ENCODE measurements around the gene SOX21.

The SOX21 gene

DNA sequence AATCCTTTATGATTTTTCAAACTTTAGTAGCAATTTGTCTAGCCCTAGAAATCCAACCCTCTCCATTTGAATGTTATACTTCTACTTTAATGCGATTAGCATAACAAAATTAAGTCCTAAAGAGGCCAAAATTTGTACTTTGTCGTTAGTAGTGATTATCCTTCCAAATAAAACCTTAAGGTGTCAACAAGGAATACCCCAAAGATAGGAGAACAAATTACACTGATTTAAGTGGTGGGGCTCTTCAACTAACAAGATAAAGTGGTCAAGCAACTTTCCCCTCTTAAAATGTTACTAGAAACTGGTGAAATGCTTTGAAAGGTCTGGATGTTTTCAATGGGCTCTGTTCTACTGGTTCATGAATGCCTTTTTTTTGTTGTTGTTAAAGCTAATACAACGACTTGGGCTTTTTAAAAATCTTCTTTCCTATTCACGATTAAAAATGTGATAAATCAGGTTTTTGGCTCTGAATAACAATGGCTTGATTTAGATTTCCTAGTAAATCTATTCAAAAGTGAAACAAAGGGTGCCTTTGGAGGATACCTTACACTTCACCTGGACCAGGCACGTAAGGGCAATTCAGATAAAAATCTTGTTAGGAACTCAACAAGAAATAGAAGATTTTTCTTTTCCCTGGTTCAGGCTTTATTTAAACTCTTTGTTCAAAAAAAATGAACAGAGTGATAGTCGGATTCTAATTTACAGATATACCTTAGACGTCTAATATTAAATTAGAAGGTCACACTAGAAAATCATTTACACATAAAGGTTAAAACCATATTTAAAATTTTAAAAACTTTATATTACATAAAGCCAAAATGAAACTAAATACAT is 3.1 kb downstream of the SOX21 start:
- Histone ChIP-seq H3K36me3 (ENCODE audit: control insufficient read depth in 2 of 2, insufficient read depth in 2 of 2, low read length in 2 of 2) (no peaks in the 10 kb centered on the region), H3K27me3 (ENCODE audit: control insufficient read depth in 2 of 2, insufficient read depth in 2 of 2, low read length in 2 of 2) (peaks cover 59 to 63% of the 10 kb centered on the region in 2 donors), H3K4me1 (ENCODE audit: control insufficient read depth in 2 of 2, insufficient read depth in 2 of 2, low read length in 2 of 2) (peaks cover 6 to 8% of the 10 kb centered on the region in 2 donors), H3K9me3 (ENCODE audit: control insufficient read depth in 2 of 2, low read length in 2 of 2) (no peaks in the 10 kb centered on the region), H3K9ac (ENCODE audit: low read depth in 1 of 2, low read length in 2 of 2) (no peak overlapping the region), H3K4me3 (ENCODE audit: low read length in 2 of 2) (no peak overlapping the region), H3K27ac (ENCODE audit: low read depth in 2 of 2, low read length in 2 of 2) (no peak overlapping the region)

DNA sequence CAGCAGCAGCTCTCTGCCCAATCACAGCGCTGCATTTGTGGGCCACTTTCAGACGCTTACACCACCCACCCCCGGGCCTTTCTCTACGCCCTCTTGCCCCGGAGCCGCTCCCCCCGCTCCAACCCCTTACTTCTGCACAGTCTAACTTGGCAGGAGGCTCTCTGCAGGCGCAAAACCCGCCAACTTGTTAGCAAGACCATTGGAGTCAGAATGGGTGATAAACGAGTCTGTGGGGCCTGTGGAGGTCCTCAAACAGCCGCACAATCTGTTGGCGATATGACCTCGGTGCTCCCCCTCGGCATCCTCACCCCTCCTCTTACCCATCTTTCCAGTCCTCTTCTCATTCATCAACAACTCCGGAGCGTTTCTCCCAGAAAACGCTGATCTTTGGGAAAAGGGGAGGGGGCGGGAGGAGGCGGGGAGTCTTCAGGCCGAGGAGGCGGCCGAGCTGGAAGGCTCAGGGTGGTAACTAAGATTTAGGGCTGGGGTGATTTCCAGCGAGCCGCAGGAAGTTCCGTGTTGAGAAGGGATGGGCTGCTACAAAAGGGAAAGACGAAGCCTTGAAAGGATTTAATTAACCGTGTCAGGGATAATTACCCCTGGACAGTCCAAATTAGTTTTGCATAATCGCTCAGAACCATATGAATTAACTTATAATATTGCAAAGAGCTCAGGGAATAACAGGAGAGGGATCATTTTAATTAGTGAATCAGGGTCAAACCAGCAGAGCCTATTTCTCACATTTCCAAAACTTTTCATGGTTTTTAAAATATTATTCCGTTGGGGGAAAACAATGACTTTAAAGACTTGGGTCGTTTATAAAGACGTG is 4.1 kb downstream of the SOX21 start:
- Histone ChIP-seq H3K9ac (ENCODE audit: low read depth in 1 of 2, low read length in 2 of 2) (no peak overlapping the region), H3K36me3 (ENCODE audit: control insufficient read depth in 2 of 2, insufficient read depth in 2 of 2, low read length in 2 of 2) (no peaks in the 10 kb centered on the region), H3K4me1 (ENCODE audit: control insufficient read depth in 2 of 2, insufficient read depth in 2 of 2, low read length in 2 of 2) (peaks cover 6 to 8% of the 10 kb centered on the region in 2 donors), H3K27me3 (ENCODE audit: control insufficient read depth in 2 of 2, insufficient read depth in 2 of 2, low read length in 2 of 2) (peaks cover 62 to 66% of the 10 kb centered on the region in 2 donors), H3K27ac (ENCODE audit: low read depth in 2 of 2, low read length in 2 of 2) (no peak overlapping the region), H3K4me3 (ENCODE audit: low read length in 2 of 2) (no peak overlapping the region), H3K9me3 (ENCODE audit: control insufficient read depth in 2 of 2, low read length in 2 of 2) (no peaks in the 10 kb centered on the region)

DNA sequence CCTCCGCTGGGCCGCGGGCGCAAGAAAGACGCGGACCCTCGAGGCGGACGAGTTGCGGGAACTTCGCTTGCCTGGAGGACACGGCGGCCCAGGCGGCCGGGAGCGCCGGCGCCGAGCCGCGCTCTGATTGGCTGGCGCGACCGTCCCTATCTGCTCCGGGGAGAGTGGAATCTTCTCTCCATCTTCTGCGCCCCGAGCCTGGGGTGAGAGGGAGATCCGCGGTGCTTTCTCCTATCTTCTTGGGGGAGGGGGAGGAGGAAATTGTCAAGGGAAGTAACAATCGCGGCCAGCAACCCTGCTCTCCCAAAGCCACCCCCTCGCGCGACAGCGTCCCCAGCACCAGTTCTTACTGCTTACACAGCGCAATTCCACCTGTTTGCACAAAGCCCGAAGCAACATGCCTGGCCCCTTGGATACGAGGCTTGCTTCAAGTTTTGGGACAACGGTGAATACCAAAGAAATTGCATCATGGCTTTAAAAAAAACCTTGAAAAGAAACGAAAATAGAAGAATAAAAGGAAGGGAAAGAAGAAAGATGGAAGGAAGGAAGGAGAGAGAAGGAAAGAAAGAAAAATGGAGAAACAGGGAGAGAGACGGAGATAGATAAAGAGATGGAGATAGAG is 4.8 kb downstream of the SOX21 start:
- Histone ChIP-seq H3K4me3 (ENCODE audit: low read length in 2 of 2) (no peak overlapping the region), H3K27ac (ENCODE audit: low read depth in 2 of 2, low read length in 2 of 2) (no peak overlapping the region), H3K36me3 (ENCODE audit: control insufficient read depth in 2 of 2, insufficient read depth in 2 of 2, low read length in 2 of 2) (no peaks in the 10 kb centered on the region), H3K9ac (ENCODE audit: low read depth in 1 of 2, low read length in 2 of 2) (no peak overlapping the region), H3K27me3 (ENCODE audit: control insufficient read depth in 2 of 2, insufficient read depth in 2 of 2, low read length in 2 of 2) (peaks cover 64 to 66% of the 10 kb centered on the region in 2 donors), H3K9me3 (ENCODE audit: control insufficient read depth in 2 of 2, low read length in 2 of 2) (no peaks in the 10 kb centered on the region), H3K4me1 (ENCODE audit: control insufficient read depth in 2 of 2, insufficient read depth in 2 of 2, low read length in 2 of 2) (peaks cover 4 to 6% of the 10 kb centered on the region in 2 donors)

DNA sequence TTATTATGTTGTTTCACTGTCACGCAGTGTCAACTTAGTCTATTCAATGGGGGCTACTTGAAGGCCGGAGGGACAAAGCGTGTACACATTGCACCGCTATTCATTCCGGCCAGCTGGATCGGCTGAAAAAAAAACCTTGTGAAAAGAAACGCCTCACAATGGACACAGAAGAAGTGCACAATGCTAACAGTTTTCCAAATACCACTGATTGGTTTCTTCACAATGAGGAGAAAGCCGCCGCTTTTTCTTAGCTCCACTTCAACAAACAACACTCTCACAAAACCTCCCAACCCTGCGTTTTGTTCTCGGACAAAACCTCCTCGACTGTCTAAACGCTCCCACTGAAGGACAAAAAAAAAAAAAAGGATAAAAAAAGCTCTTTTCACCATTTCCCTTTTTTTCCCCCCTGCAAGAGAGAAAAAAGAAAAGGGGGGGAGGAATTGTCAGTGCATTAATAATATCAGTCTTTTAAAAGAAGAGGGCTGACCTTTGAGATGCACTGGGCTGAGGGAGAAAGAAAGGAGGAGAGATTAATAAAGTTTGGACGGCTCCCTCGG is 5.4 kb downstream of the SOX21 start:
- Histone ChIP-seq H3K4me3 (ENCODE audit: low read length in 2 of 2) (no peak overlapping the region), H3K9ac (ENCODE audit: low read depth in 1 of 2, low read length in 2 of 2) (no peak overlapping the region), H3K27me3 (ENCODE audit: control insufficient read depth in 2 of 2, insufficient read depth in 2 of 2, low read length in 2 of 2) (peaks cover 66% of the 10 kb centered on the region in 2 donors), H3K36me3 (ENCODE audit: control insufficient read depth in 2 of 2, insufficient read depth in 2 of 2, low read length in 2 of 2) (no peaks in the 10 kb centered on the region), H3K9me3 (ENCODE audit: control insufficient read depth in 2 of 2, low read length in 2 of 2) (no peaks in the 10 kb centered on the region), H3K27ac (ENCODE audit: low read depth in 2 of 2, low read length in 2 of 2) (no peak overlapping the region), H3K4me1 (ENCODE audit: control insufficient read depth in 2 of 2, insufficient read depth in 2 of 2, low read length in 2 of 2) (peaks cover 4 to 5% of the 10 kb centered on the region in 2 donors)

DNA sequence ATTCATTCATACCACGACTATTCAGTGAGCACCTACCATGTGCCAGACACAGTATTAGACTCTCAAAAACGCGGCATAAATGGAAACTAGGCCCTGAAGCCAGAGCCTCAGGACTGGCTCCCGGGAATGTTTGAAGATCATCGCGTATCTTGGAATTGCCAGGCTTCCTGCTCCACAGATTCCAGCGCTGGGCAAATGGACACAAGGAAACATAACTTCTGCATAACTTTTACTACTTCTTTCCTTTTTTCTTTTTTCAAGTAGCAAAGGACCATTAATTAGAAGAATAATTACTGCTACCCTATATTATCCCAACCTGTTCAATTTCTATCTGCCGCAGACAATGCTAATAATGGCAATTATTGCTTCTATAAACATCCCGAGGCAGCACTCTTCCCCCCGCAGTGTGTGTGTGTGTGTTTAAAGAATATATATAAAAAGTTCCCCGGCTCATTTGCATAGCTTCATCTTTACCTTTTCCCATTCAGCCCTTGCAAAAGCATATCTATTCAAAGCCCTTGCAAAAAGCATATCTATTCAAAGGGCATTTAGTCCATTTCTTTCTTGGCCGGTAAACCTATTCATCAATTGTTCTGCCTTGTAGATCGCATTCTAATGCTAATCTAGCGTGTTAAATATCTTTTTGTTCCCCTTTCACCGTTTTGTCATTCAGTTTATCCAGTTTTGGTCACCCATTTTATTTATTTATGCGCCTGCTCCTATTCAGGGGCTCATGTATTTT is 6.1 kb downstream of the SOX21 start:
- H3K4me3 ChIP-seq (ENCODE audit: low read length in 2 of 2) = no peak overlapping the region
- H3K4me1 ChIP-seq (ENCODE audit: control insufficient read depth in 2 of 2, insufficient read depth in 2 of 2, low read length in 2 of 2) = peaks cover 4 to 5% of the 10 kb centered on the region in 2 donors
- H3K27me3 ChIP-seq (ENCODE audit: control insufficient read depth in 2 of 2, insufficient read depth in 2 of 2, low read length in 2 of 2) = peaks cover 63 to 73% of the 10 kb centered on the region in 2 donors
- H3K9me3 ChIP-seq (ENCODE audit: control insufficient read depth in 2 of 2, low read length in 2 of 2) = no peaks in the 10 kb centered on the region
- H3K27ac ChIP-seq (ENCODE audit: low read depth in 2 of 2, low read length in 2 of 2) = no peak overlapping the region
- no peaks in the 10 kb centered on the region for H3K36me3 ChIP-seq (ENCODE audit: control insufficient read depth in 2 of 2, insufficient read depth in 2 of 2, low read length in 2 of 2)
- no peak overlapping the region for H3K9ac ChIP-seq (ENCODE audit: low read depth in 1 of 2, low read length in 2 of 2)

DNA sequence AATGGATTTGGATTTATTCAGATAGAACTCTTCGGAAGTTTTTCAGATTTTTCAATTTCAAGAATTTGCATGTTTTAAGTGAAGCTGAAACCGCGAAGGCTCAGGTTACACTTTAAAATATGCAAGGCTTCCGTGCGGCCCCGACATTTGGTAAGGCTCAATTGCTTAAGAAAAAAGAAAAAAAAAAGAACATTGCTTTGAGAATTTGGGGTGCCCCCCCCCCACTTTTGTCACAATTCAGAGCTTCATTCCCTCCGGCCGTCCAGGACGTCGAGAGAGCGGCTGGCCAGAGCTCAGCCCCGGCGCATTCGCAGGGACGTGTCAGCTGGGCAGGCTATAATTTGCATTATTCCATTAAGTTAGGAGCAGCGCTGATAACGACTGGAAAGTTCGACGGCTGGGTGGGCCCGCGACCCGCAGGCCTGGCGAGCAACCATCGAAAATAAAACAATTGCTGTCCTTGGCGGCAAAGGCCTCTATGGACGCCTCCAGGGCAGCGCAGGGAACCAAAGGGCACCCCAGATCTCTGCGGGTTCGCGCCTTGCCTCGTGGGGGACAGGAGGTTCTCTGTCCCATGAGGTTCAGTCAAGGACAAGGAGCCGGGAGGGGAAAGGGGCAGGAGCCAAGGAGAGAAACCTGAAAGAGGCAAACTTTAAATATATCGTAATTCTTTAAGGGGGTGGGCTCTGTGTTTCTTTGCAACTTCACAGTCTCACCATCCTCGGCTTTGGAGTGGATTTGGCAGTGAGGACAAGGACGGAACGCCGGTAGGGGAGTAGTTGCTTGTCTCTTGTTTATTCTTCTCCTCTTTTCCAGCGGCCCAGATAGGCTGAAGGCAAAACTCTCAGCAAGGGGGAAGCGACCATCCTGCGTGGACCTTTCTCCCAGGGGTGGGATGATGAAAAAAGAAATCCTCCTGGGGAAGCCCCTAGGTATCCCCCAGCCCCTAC is 7.0 kb downstream of the SOX21 start:
- Histone ChIP-seq H3K27ac (ENCODE audit: low read depth in 2 of 2, low read length in 2 of 2) (no peak overlapping the region), H3K9me3 (ENCODE audit: control insufficient read depth in 2 of 2, low read length in 2 of 2) (no peaks in the 10 kb centered on the region), H3K27me3 (ENCODE audit: control insufficient read depth in 2 of 2, insufficient read depth in 2 of 2, low read length in 2 of 2) (peaks cover 63 to 75% of the 10 kb centered on the region in 2 donors), H3K4me3 (ENCODE audit: low read length in 2 of 2) (no peak overlapping the region), H3K9ac (ENCODE audit: low read depth in 1 of 2, low read length in 2 of 2) (no peak overlapping the region), H3K36me3 (ENCODE audit: control insufficient read depth in 2 of 2, insufficient read depth in 2 of 2, low read length in 2 of 2) (no peaks in the 10 kb centered on the region), H3K4me1 (ENCODE audit: control insufficient read depth in 2 of 2, insufficient read depth in 2 of 2, low read length in 2 of 2) (peaks cover 0 to 2% of the 10 kb centered on the region in 2 donors)

DNA sequence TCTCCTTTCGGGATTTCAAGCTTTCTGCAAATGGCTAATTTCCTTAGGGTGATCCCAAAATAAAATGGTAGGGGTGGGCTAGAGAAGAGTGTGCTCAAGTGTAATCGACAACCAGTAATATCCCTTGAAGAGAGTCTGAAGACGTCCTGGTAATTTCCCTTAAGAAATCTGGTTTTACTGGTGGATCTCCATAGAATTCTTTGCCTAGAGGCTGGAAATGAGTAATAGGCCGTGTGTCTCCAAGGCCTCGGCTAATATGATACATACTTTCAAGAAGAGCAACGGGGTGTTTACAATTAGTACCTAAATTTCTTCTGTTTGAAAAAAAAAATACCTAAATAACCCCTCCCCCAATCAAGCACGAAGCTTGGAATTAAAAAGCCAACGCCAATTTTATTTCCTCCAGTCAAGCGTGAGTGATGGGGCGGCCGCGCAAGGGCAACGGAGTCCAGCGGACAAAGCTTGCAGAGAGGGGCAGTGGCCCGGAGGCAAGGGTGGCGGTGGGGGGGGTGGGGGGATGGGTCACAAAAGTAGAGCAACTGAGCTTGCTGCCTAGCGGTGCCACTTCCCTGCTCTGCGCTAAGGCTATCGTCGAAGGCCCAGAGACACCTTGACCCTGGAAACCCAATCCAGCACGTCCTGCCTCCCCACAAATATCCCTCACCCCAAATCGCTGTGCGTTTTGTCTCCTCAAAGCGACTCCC is 7.8 kb downstream of the SOX21 start:
- no peaks in the 10 kb centered on the region for H3K9me3 ChIP-seq (ENCODE audit: control insufficient read depth in 2 of 2, low read length in 2 of 2)
- no peak overlapping the region for H3K27ac ChIP-seq (ENCODE audit: low read depth in 2 of 2, low read length in 2 of 2)
- peaks cover 0 to 2% of the 10 kb centered on the region in 2 donors for H3K4me1 ChIP-seq (ENCODE audit: control insufficient read depth in 2 of 2, insufficient read depth in 2 of 2, low read length in 2 of 2)
- no peak overlapping the region for H3K9ac ChIP-seq (ENCODE audit: low read depth in 1 of 2, low read length in 2 of 2)
- no peak overlapping the region for H3K4me3 ChIP-seq (ENCODE audit: low read length in 2 of 2)
- no peaks in the 10 kb centered on the region for H3K36me3 ChIP-seq (ENCODE audit: control insufficient read depth in 2 of 2, insufficient read depth in 2 of 2, low read length in 2 of 2)
- peaks cover 67 to 74% of the 10 kb centered on the region in 2 donors for H3K27me3 ChIP-seq (ENCODE audit: control insufficient read depth in 2 of 2, insufficient read depth in 2 of 2, low read length in 2 of 2)

DNA sequence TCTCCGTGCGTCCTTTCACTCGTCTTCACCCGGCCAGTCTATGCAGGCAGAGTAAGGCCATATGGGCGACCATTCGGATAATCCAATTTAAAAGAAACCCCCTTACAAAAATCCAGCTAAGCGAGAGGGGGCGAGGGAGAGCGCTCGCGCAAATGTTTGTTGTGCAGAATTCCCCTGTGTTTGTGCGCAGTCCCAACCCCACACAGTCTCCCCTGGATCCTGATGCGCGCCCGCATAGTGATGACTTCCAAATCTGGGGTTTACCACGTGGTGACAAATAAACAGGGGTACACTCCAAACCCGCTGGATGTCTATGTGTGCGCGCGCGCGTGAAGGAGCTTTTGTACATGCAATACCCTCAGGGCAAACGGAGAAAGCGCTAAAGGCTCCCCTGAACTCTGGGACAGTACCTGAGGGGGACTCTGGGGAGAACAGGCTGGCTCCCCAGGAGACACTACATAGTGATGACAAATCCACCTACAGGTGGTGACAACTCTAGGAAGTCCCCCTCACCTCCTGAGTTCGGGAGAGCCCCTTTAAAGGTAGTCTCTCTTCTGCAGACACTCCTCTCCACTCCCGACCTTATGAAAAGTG is 8.5 kb downstream of the SOX21 start:
- Histone ChIP-seq H3K9me3 (ENCODE audit: control insufficient read depth in 2 of 2, low read length in 2 of 2) (no peaks in the 10 kb centered on the region), H3K27ac (ENCODE audit: low read depth in 2 of 2, low read length in 2 of 2) (no peak overlapping the region), H3K36me3 (ENCODE audit: control insufficient read depth in 2 of 2, insufficient read depth in 2 of 2, low read length in 2 of 2) (no peaks in the 10 kb centered on the region), H3K4me3 (ENCODE audit: low read length in 2 of 2) (no peak overlapping the region), H3K27me3 (ENCODE audit: control insufficient read depth in 2 of 2, insufficient read depth in 2 of 2, low read length in 2 of 2) (peaks cover 61 to 74% of the 10 kb centered on the region in 2 donors), H3K9ac (ENCODE audit: low read depth in 1 of 2, low read length in 2 of 2) (no peak overlapping the region), H3K4me1 (ENCODE audit: control insufficient read depth in 2 of 2, insufficient read depth in 2 of 2, low read length in 2 of 2) (peaks cover 0 to 2% of the 10 kb centered on the region in 2 donors)
